Cardiac fibroblast (primary cell): ENCODE results near the gene RNU6-9.

Experiments used
- DNase-seq, 2 donors: peaks; one replicate each; pipeline versions ENCODE4 v3.0.0 to v3.0.0-alpha.2; 2010; ENCODE audit warnings: low read depth in 2 of 2
- H3K4me3 ChIP-seq, 2 donors: replicated peaks in 1 of 2; 1 replicate in 1 of 2; 2 replicates in 1 of 2; pipeline ENCODE4 v1.5.1; 2011; ENCODE audit warnings: low read depth in 2 of 2, low read length in 2 of 2, mild to moderate bottlenecking in 2 of 2, moderate library complexity in 1 of 2
- TF ChIP-seq, protein P1 (sequence below): IDR thresholded peaks from one replicate; pipeline ENCODE4 v1.5.1; 2011; ENCODE audit warnings: low read depth, mild to moderate bottlenecking, low read length, inconsistent platforms

The RNU6-9 gene

DNA sequence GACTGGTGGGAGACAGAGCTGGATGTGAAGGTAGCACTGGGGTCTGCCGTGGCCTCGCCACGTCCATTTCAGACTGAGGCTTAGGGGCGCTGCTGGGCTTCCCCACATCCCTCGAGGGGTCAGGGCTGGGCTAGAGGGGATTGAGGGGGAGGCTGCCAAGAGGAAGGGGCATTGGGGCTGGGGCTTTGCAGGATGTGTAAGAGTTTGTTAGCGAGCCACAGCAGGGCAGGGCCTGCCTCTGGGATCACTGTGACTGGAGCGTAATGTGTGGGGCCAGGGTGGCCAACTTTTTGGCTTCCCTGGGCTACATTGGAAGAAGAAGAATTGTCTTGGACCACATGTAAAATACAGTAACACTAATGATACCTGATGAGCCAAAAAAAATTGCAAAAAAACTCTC, 46.6 kb downstream of the RNU6-9 start:
- no peak overlapping the region for H3K4me3 ChIP-seq
- TF ChIP-seq, protein P1, sequence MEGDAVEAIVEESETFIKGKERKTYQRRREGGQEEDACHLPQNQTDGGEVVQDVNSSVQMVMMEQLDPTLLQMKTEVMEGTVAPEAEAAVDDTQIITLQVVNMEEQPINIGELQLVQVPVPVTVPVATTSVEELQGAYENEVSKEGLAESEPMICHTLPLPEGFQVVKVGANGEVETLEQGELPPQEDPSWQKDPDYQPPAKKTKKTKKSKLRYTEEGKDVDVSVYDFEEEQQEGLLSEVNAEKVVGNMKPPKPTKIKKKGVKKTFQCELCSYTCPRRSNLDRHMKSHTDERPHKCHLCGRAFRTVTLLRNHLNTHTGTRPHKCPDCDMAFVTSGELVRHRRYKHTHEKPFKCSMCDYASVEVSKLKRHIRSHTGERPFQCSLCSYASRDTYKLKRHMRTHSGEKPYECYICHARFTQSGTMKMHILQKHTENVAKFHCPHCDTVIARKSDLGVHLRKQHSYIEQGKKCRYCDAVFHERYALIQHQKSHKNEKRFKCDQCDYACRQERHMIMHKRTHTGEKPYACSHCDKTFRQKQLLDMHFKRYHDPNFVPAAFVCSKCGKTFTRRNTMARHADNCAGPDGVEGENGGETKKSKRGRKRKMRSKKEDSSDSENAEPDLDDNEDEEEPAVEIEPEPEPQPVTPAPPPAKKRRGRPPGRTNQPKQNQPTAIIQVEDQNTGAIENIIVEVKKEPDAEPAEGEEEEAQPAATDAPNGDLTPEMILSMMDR, result no peak
- DNase-seq, result no peak

DNA sequence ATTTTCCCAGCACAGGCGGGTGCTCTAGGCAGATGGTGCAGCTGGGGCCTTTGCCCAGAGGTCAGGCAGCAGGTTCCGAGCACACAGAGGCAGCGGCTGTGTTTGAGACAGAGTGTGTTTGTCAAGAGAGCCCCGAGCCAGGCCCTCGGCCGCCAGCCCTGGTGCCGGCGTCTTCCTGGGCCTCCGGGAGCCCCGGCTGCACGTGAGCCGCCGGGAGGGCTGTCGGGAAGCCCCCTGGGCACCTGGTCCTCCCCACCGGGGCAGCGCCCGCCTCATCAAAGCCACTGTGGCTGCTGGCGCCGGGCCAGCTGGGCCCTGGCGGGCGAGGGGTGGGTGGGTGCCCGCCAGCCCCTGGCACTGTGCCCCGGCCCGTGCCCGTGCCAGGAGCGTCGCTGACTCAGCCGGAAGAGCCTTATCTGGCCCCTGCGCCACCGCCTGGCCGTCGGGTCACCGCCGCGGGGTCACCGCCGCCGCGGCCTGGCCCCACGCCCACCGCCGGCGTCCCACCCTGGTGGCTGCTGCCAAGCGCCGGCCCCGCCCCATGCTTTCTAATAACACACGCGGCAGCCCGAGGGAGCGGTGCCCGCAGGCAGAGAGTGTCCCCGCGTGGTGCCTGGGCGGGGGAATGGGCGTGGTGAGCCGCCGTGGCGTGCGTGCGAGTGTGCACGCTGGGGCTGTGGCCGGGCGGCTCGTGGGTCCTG, 47.5 kb downstream of the RNU6-9 start:
- DNase-seq, result peak in 1 of 2 donors; percentile 36
- no peak overlapping the region for H3K4me3 ChIP-seq
- TF ChIP-seq, protein P1, result no peak

DNA sequence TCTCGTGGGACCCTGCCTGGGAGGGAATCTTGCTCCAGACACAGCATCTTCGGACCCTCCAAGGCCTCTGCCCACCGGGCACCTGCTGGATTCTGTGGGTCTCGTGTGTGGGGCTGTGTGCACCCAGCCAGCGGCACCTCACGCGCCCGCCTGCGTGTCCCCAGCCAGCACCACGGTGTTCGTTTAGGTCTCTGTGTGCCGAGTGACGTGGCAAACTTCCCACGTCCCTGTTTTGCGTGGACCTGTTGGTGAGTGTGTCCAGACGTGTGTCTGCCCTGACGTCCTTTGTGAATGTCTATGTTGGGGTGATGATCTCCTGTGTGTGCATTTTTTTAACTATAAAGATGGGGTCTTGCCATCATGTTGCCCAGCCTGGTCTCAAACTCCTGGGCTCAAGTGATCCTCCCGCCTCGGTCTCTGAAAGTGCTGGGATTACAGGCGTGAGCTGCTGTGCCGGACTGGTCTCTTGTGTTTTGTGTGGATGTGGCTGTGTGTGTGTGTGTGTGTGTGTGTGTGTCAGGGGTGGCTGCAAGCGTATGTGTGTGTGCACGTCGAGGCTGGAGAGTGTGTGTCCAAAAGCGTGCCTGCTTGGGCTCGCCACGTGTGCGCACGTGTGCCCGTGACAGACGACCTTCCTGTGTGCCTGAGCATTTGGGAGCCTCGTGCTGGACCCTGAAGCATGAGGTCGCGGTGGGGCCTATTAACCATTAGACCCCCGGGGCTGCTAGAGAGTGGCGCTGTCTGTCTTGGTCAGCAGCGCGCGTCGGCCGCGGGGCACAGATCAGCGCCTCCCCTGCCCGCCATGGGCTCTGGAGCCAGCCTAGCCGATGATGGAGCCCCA, 48.2 kb downstream of the RNU6-9 start:
- TF ChIP-seq, protein P1, result no peak
- no peak overlapping the region for H3K4me3 ChIP-seq

DNA sequence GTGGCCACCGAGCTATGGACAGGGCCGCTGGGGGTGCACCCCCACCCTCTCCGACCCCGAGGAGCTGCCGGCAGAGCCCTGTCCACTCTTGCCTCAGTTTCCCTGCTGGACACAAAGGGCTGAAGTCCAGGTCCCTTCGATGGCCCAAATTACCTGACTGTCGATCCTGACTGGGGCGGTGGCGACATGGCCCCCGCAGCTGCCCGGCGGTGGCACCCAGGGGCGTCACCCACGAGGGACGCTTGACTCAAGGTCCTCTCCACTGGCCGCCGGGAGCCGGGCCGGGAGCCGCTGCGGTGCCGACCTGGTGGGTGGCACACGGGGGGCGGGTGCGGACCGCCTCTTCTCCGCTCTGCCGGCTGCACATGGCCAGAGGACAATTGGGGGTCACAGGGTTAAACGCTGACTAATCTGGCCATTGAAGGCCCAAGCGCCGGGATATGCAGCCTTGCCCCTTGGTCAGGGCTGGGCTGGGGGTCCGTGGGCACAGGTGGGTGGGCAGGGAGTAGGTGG, 48.9 kb downstream of the RNU6-9 start:
- no peak overlapping the region for H3K4me3 ChIP-seq
- no peak for DNase-seq
- TF ChIP-seq, protein P1, result no peak

More for the DNA sequence above, 48.2 kb downstream of the RNU6-9 start:
- no peak for DNase-seq
